ENCODE measurements around the gene MYPN. TPM values are rescaled to one million over a fixed set of nuclear protein-coding genes. Genes with fewer than 3 reads are reported as not detected.
A peak's percentile ranks its signal among the peaks of the same experiment; 100 is the strongest.
"Not testable (repeated sequence)": the region's sequence is repeated elsewhere in the genome, so short reads cannot be mapped to it uniquely, and the experiment has no call there.

MYPN gene
- total RNA-seq, 2 donors from 2014 or later: 0.05 TPM; not detected in 1

GRCh38 chr10:68155615-68156210 lies 46.4 kb downstream of the MYPN start:
- H3K27ac Mint-ChIP-seq: no peak overlapping the region
- no peak for ATAC-seq
- no peak overlapping the region for H3K4me3 Mint-ChIP-seq
- no peaks in the 10 kb centered on the region for H3K4me1 Mint-ChIP-seq (ENCODE audit: low read depth in 2 of 2)
- peaks cover 0 to 5% of the 10 kb centered on the region in 2 donors for H3K27me3 Mint-ChIP-seq
- H3K9me3 Mint-ChIP-seq: no peaks in the 10 kb centered on the region
- no peak for DNase-seq (ENCODE audit: low spot score)
- H3K36me3 Mint-ChIP-seq: no peaks in the 10 kb centered on the region

- Mint-ChIP-seq H3K27ac (no peak overlapping the region), H3K4me3 (no peak overlapping the region), H3K36me3 (no peaks in the 10 kb centered on the region), H3K4me1 (ENCODE audit: low read depth in 2 of 2) (no peaks in the 10 kb centered on the region), H3K27me3 (peaks cover 0 to 5% of the 10 kb centered on the region in 2 donors), H3K9me3 (no peaks in the 10 kb centered on the region)
- ATAC-seq: no peak
- DNase-seq (ENCODE audit: low spot score): no peak
These were observed 47.3 kb downstream of the MYPN start for GRCh38 chr10:68156373-68157185.

GRCh38 chr10:68157522-68157921 lies 48.2 kb downstream of the MYPN start:
- H3K27me3 Mint-ChIP-seq; H3K27ac Mint-ChIP-seq; H3K9me3 Mint-ChIP-seq; H3K36me3 Mint-ChIP-seq; H3K4me3 Mint-ChIP-seq; DNase-seq (ENCODE audit: low spot score); H3K4me1 Mint-ChIP-seq (ENCODE audit: low read depth in 2 of 2); ATAC-seq: not testable (repeated sequence)

- Mint-ChIP-seq H3K9me3 (no peaks in the 10 kb centered on the region), H3K4me3 (no peak overlapping the region), H3K36me3 (no peaks in the 10 kb centered on the region), H3K4me1 (ENCODE audit: low read depth in 2 of 2) (no peaks in the 10 kb centered on the region), H3K27me3 (peaks cover 0 to 5% of the 10 kb centered on the region in 2 donors), H3K27ac (no peak overlapping the region)
- ATAC-seq (no peak), DNase-seq (ENCODE audit: low spot score) (no peak)
These were observed 48.7 kb downstream of the MYPN start for GRCh38 chr10:68158031-68158430.

GRCh38 chr10:68163735-68164134 lies 54.4 kb downstream of the MYPN start:
- peaks cover 6% of the 10 kb centered on the region in 2 donors for H3K4me1 Mint-ChIP-seq (ENCODE audit: low read depth in 2 of 2)
- no peaks in the 10 kb centered on the region for H3K9me3 Mint-ChIP-seq
- ATAC-seq (peak; percentile 90 to 97), DNase-seq (ENCODE audit: low spot score) (no peak)
- H3K36me3 Mint-ChIP-seq: no peaks in the 10 kb centered on the region
- peak overlapping the region; percentile 83 for H3K27ac Mint-ChIP-seq
- no peaks in the 10 kb centered on the region for H3K27me3 Mint-ChIP-seq
- H3K4me3 Mint-ChIP-seq: peak overlapping the region; percentile 76

- Mint-ChIP-seq H3K27me3 (no peaks in the 10 kb centered on the region), H3K4me1 (ENCODE audit: low read depth in 2 of 2) (peaks cover 6% of the 10 kb centered on the region in 2 donors), H3K27ac (no peak overlapping the region), H3K36me3 (no peaks in the 10 kb centered on the region), H3K4me3 (no peak overlapping the region), H3K9me3 (no peaks in the 10 kb centered on the region)
- DNase-seq (ENCODE audit: low spot score) (no peak), ATAC-seq (no peak)
These were observed 56.4 kb downstream of the MYPN start for GRCh38 chr10:68165643-68166042.

- Mint-ChIP-seq H3K9me3 (no peaks in the 10 kb centered on the region), H3K36me3 (no peaks in the 10 kb centered on the region)
These were observed 57.7 kb downstream of the MYPN start for GRCh38 chr10:68166871-68167585.

GRCh38 chr10:68167586-68168189 lies 58.4 kb downstream of the MYPN start:
- Mint-ChIP-seq H3K9me3 (no peaks in the 10 kb centered on the region), H3K4me3 (no peak overlapping the region)
- ATAC-seq: no peak

More at GRCh38 chr10:68166871-68167585, 57.7 kb downstream of the MYPN start:
- no peak overlapping the region for H3K4me3 Mint-ChIP-seq
- no peaks in the 10 kb centered on the region for H3K27me3 Mint-ChIP-seq
- ATAC-seq (no peak), DNase-seq (ENCODE audit: low spot score) (no peak)
- no peak overlapping the region for H3K27ac Mint-ChIP-seq
- peaks cover 6% of the 10 kb centered on the region in 2 donors for H3K4me1 Mint-ChIP-seq (ENCODE audit: low read depth in 2 of 2)

GRCh38 chr10:68171539-68172080 lies 62.3 kb downstream of the MYPN start:
- no peak overlapping the region for H3K4me3 Mint-ChIP-seq
- no peaks in the 10 kb centered on the region for H3K4me1 Mint-ChIP-seq (ENCODE audit: low read depth in 2 of 2)
- H3K27ac Mint-ChIP-seq: no peak overlapping the region
- ATAC-seq (no peak), DNase-seq (ENCODE audit: low spot score) (no peak)
- H3K27me3 Mint-ChIP-seq: peaks cover 0 to 10% of the 10 kb centered on the region in 2 donors
- H3K36me3 Mint-ChIP-seq: no peaks in the 10 kb centered on the region
- no peaks in the 10 kb centered on the region for H3K9me3 Mint-ChIP-seq

More at GRCh38 chr10:68167586-68168189, 58.4 kb downstream of the MYPN start:
- H3K27me3 Mint-ChIP-seq: peaks cover 0 to 2% of the 10 kb centered on the region in 2 donors
- peaks cover 6% of the 10 kb centered on the region in 2 donors for H3K4me1 Mint-ChIP-seq (ENCODE audit: low read depth in 2 of 2)
- DNase-seq (ENCODE audit: low spot score): no peak
- H3K27ac Mint-ChIP-seq: no peak overlapping the region
- H3K36me3 Mint-ChIP-seq: no peaks in the 10 kb centered on the region

GRCh38 chr10:68172324-68172723 lies 63.0 kb downstream of the MYPN start:
- H3K4me1 Mint-ChIP-seq (ENCODE audit: low read depth in 2 of 2): no peaks in the 10 kb centered on the region
- H3K27ac Mint-ChIP-seq: no peak overlapping the region
- DNase-seq (ENCODE audit: low spot score) (no peak), ATAC-seq (no peak)
- H3K9me3 Mint-ChIP-seq: no peaks in the 10 kb centered on the region
- H3K4me3 Mint-ChIP-seq: no peak overlapping the region
- peaks cover 0 to 16% of the 10 kb centered on the region in 2 donors for H3K27me3 Mint-ChIP-seq
- H3K36me3 Mint-ChIP-seq: no peaks in the 10 kb centered on the region

- ATAC-seq: no peak
- no peaks in the 10 kb centered on the region for H3K4me1 Mint-ChIP-seq (ENCODE audit: low read depth in 2 of 2)
- no peaks in the 10 kb centered on the region for H3K9me3 Mint-ChIP-seq
- no peak for DNase-seq (ENCODE audit: low spot score)
- H3K4me3 Mint-ChIP-seq: no peak overlapping the region
- H3K27ac Mint-ChIP-seq: no peak overlapping the region
- no peaks in the 10 kb centered on the region for H3K36me3 Mint-ChIP-seq
- H3K27me3 Mint-ChIP-seq: peaks cover 7 to 22% of the 10 kb centered on the region in 2 donors
These were observed 66.7 kb downstream of the MYPN start for GRCh38 chr10:68175949-68176348.

- H3K36me3 Mint-ChIP-seq: no peaks in the 10 kb centered on the region
- peaks cover 7 to 22% of the 10 kb centered on the region in 2 donors for H3K27me3 Mint-ChIP-seq
- H3K4me1 Mint-ChIP-seq (ENCODE audit: low read depth in 2 of 2): no peaks in the 10 kb centered on the region
- H3K4me3 Mint-ChIP-seq: no peak overlapping the region
- H3K9me3 Mint-ChIP-seq: no peaks in the 10 kb centered on the region
- ATAC-seq (no peak), DNase-seq (ENCODE audit: low spot score) (no peak)
- no peak overlapping the region for H3K27ac Mint-ChIP-seq
These were observed 67.5 kb downstream of the MYPN start for GRCh38 chr10:68176797-68177196.

- Mint-ChIP-seq H3K4me1 (ENCODE audit: low read depth in 2 of 2) (no peaks in the 10 kb centered on the region), H3K9me3 (no peaks in the 10 kb centered on the region), H3K27ac (no peak overlapping the region), H3K27me3 (peaks cover 7 to 20% of the 10 kb centered on the region in 2 donors), H3K4me3 (no peak overlapping the region), H3K36me3 (no peaks in the 10 kb centered on the region)
- DNase-seq (ENCODE audit: low spot score) (no peak), ATAC-seq (no peak)
These were observed 69.3 kb downstream of the MYPN start for GRCh38 chr10:68178592-68178991.
